H1 (cell line): Measurements from ENCODE around the gene F7. TPM values are rescaled to one million over a fixed set of nuclear protein-coding genes. Genes with fewer than 3 reads are reported as not detected.

Experiments used
- CTCF ChIA-PET: fragments of 300-600 bp; sonication (Branson Sonifier 250); formaldehyde crosslinking; loops from one replicate; lab custom pipeline; 2021; ENCODE audit not compliant: partially characterized antibody; lab: Charles Lee
- POLR2A ChIA-PET: fragments of 300-600 bp; sonication (Branson Sonifier 250); formaldehyde crosslinking; loops from one replicate; lab custom pipeline; 2021; ENCODE audit warnings: inconsistent platforms; ENCODE audit not compliant: partially characterized antibody; lab: Charles Lee
- DNase-seq, 2 experiments: peaks; one replicate each; pipeline versions ENCODE4 v3.0.0 to v3.0.0-alpha.2; 2010 to 2022; ENCODE audit warnings: low spot score in 2 of 2, low read depth in 1 of 2, mixed read lengths in 1 of 2
- FAIRE-seq: peaks from 2 replicates; lab custom pipeline; 2011; peaks lifted over from hg19 to GRCh38; lab: Jason Lieb, UNC
- H2AFZ ChIP-seq: 2 replicates; pipeline ENCODE4 v1.8.1; 2012; ENCODE audit warnings: low read length, inconsistent platforms
- H2AK5ac ChIP-seq: 2 replicates; pipeline ENCODE4 v1.6.1; 2013; ENCODE audit warnings: low read depth, low read length
- H2BK120ac ChIP-seq: replicated peaks from 2 replicates; pipeline ENCODE3; 2013; ENCODE audit warnings: low read depth, low read length, inconsistent platforms
- H2BK12ac ChIP-seq: 2 replicates; pipeline ENCODE4 v1.6.1; 2013; ENCODE audit warnings: low read depth, low read length
- H2BK15ac ChIP-seq: 2 replicates; pipeline ENCODE4 v1.6.1; 2013; ENCODE audit warnings: low read length
- H2BK20ac ChIP-seq: 2 replicates; pipeline ENCODE4 v1.6.1; 2013; ENCODE audit warnings: low read length
- H2BK5ac ChIP-seq: 2 replicates; pipeline ENCODE4 v1.6.1; 2013; ENCODE audit warnings: low read depth, low read length
- H3K14ac ChIP-seq: 2 replicates; pipeline ENCODE4 v1.6.1; 2013; ENCODE audit warnings: inconsistent platforms; ENCODE audit not compliant: insufficient read length
- H3K18ac ChIP-seq: 2 replicates; pipeline ENCODE4 v1.6.1; 2013; ENCODE audit warnings: low read length; ENCODE audit errors: extremely low read depth
- H3K23ac ChIP-seq: 2 replicates; pipeline ENCODE4 v1.6.1; 2013; ENCODE audit warnings: inconsistent platforms; ENCODE audit not compliant: insufficient read length
- H3K23me2 ChIP-seq: 2 replicates; pipeline ENCODE4 v1.6.1; 2013; ENCODE audit warnings: low read depth, low read length
- H3K27ac ChIP-seq: 2 replicates; pipeline ENCODE4 v1.6.1; 2011; ENCODE audit warnings: low read depth, low read length, inconsistent platforms
- H3K27me3 ChIP-seq, 4 experiments: replicated peaks in 1 of 4; 1 replicate in 1 of 4; 2 replicates in 3 of 4; pipeline versions ENCODE4 v1.6.1 to v1.8.1; 2011 to 2013; ENCODE audit warnings: low read length in 3 of 4, mild to moderate bottlenecking in 3 of 4, inconsistent platforms in 2 of 4, mixed read lengths in 2 of 4, moderate library complexity in 1 of 4; ENCODE audit not compliant: control insufficient read depth in 3 of 4, insufficient read depth in 3 of 4; ENCODE audit errors: extremely low read depth in 1 of 4
- H3K36me3 ChIP-seq, 4 experiments: 2 replicates each; pipeline versions ENCODE4 v1.6.1 to v1.8.1; 2011 to 2013; ENCODE audit warnings: mild to moderate bottlenecking in 4 of 4, low read length in 3 of 4, moderate library complexity in 2 of 4, control low read depth in 1 of 4, inconsistent platforms in 1 of 4; ENCODE audit not compliant: insufficient read depth in 4 of 4, control insufficient read depth in 2 of 4
- H3K4ac ChIP-seq: replicated peaks from 2 replicates; pipeline ENCODE3; 2013; ENCODE audit warnings: low read length, low read depth, mixed read lengths, inconsistent platforms; ENCODE audit not compliant: insufficient read length
- H3K4me1 ChIP-seq, 4 experiments: replicated peaks in 1 of 4; 1 replicate in 1 of 4; 2 replicates in 3 of 4; pipeline versions ENCODE4 v1.6.1 to v1.8.1; 2011 to 2013; ENCODE audit warnings: low read length in 3 of 4, inconsistent platforms in 2 of 4, mixed read lengths in 1 of 4; ENCODE audit not compliant: insufficient read depth in 4 of 4, control insufficient read depth in 3 of 4
- H3K4me2 ChIP-seq, 2 experiments: 2 replicates each; pipeline versions ENCODE4 v1.6.1 to v1.8.1; 2011 to 2013; ENCODE audit warnings: low read depth in 2 of 2, low read length in 2 of 2, control low read depth in 1 of 2, inconsistent platforms in 1 of 2, mild to moderate bottlenecking in 1 of 2; ENCODE audit not compliant: insufficient read depth in 1 of 2
- H3K4me3 ChIP-seq, 4 experiments: fragments of 200-600, 300-600 bp in 1 of 4; sonication (generic), shearing (Covaris generic), sonication (Bioruptor Twin) in 1 of 4; 2 replicates each; pipeline versions ENCODE4 v1.5.1 to v1.8.1; 2011 to 2016; ENCODE audit warnings: low read length in 4 of 4, low read depth in 3 of 4, control low read depth in 2 of 4, inconsistent platforms in 2 of 4, mild to moderate bottlenecking in 2 of 4, mixed read lengths in 1 of 4, moderate library complexity in 1 of 4; ENCODE audit not compliant: insufficient read depth in 2 of 4; ENCODE audit errors: extremely low read depth in 1 of 4
- H3K56ac ChIP-seq: replicated peaks from 2 replicates; pipeline ENCODE3; 2013; ENCODE audit warnings: low read depth, mild to moderate bottlenecking, mixed read lengths, low read length, inconsistent platforms; ENCODE audit not compliant: insufficient read length
- H3K79me1 ChIP-seq: 2 replicates; pipeline ENCODE4 v1.6.1; 2013; ENCODE audit warnings: low read depth, low read length, control low read depth
- H3K79me2 ChIP-seq, 2 experiments: 2 replicates each; pipeline versions ENCODE4 v1.6.1 to v1.8.1; 2012 to 2013; ENCODE audit warnings: low read length in 2 of 2, mild to moderate bottlenecking in 2 of 2, inconsistent platforms in 1 of 2; ENCODE audit not compliant: insufficient read depth in 2 of 2, control insufficient read depth in 1 of 2
- H3K9ac ChIP-seq, 4 experiments: replicated peaks in 1 of 4; 1 replicate in 1 of 4; 2 replicates in 3 of 4; pipeline versions ENCODE4 v1.6.1 to v1.8.1; 2011 to 2013; ENCODE audit warnings: low read depth in 3 of 4, low read length in 3 of 4, control low read depth in 2 of 4, mild to moderate bottlenecking in 2 of 4, moderate library complexity in 2 of 4, inconsistent platforms in 1 of 4; ENCODE audit errors: extremely low read depth in 1 of 4
- H3K9me3 ChIP-seq, 2 experiments: 2 replicates each; pipeline versions ENCODE4 v1.6.1 to v1.8.1; 2012 to 2013; ENCODE audit warnings: mild to moderate bottlenecking in 2 of 2, moderate library complexity in 2 of 2, control low read depth in 1 of 2, inconsistent platforms in 1 of 2, low read depth in 1 of 2, low read length in 1 of 2, mixed read lengths in 1 of 2; ENCODE audit not compliant: insufficient read depth in 2 of 2
- H4K20me1 ChIP-seq, 2 experiments: replicated peaks in 1 of 2; 2 replicates each; pipeline versions ENCODE3 to v1.8.1; 2011 to 2013; ENCODE audit warnings: inconsistent platforms in 2 of 2, low read length in 2 of 2, mild to moderate bottlenecking in 1 of 2; ENCODE audit not compliant: insufficient read depth in 2 of 2, control insufficient read depth in 1 of 2
- H4K5ac ChIP-seq: 2 replicates; pipeline ENCODE4 v1.6.1; 2013; ENCODE audit warnings: low read length, low read depth, mixed read lengths, inconsistent platforms; ENCODE audit not compliant: insufficient read length
- H4K8ac ChIP-seq: 2 replicates; pipeline ENCODE4 v1.8.0; 2013; ENCODE audit warnings: mild to moderate bottlenecking, moderate library complexity, low read length, inconsistent platforms; ENCODE audit not compliant: insufficient read depth; ENCODE audit errors: extremely low read depth
- H4K91ac ChIP-seq: replicated peaks from 2 replicates; pipeline ENCODE3; 2013; ENCODE audit warnings: low read length, mixed read lengths, inconsistent platforms; ENCODE audit not compliant: insufficient read length
- SIN3A ChIP-seq, 2 experiments: IDR thresholded peaks in 1 of 2; conservative IDR thresholded peaks in 1 of 2; 2 replicates each; pipeline ENCODE4 v1.6.1; 2011 to 2012; ENCODE audit warnings: low read length in 2 of 2, improper control_type of control experiment in 1 of 2, low read depth in 1 of 2, mild to moderate bottlenecking in 1 of 2
- WGBS, 2 experiments: shearing (Covaris generic) in 1 of 2; methylation state at CpG; one replicate each; pipeline versions ENCODE4 v1.1.6 to v1.1.7; 2013 to 2015; ENCODE audit warnings: low lambda C conversion rate in 2 of 2, mixed read lengths in 2 of 2, inconsistent platforms in 1 of 2, low coverage in 1 of 2, missing lambda C conversion rate in 1 of 2; ENCODE audit not compliant: insufficient replicate concordance in 2 of 2, insufficient coverage in 1 of 2, insufficient read length in 1 of 2; ENCODE audit errors: extremely low coverage in 1 of 2, missing lambda C conversion rate in 1 of 2; 5-methylcytosine and 5-hydroxymethylcytosine counted together
- polyA plus RNA-seq, 7 experiments: library from polyadenylated mRNA; depleted of rRNA in 3 of 7; stranded (reverse) in 5 of 7; unstranded in 2 of 7; fragments of >200 nt in 5 of 7; fragments of 200-250 nt in 2 of 7; gene quantifications; 1 replicate in 5 of 7; 2 replicates in 1 of 7; 4 replicates in 1 of 7; pipeline versions ENCODE4 v1.2.1 to v1.2.3, GENCODE V29; 2011 to 2013; ENCODE audit warnings: missing spikeins in 2 of 7, mixed read lengths in 2 of 7
- total RNA-seq: library from RNA; stranded (reverse); fragmentation: NEBNext Ultra II Directional; extraction: Animal tissue kit (Norgen Biotek cat#: 25700); gene quantifications from 2 replicates; pipeline ENCODE4 v1.2.1, GENCODE V29; 2021

The F7 gene
- total and polyA plus RNA-seq, 2 of the 8 experiments (the other 6 are each of a cell fraction or from before 2014, with no cell fraction given) = 0.43 to 0.98 TPM

DNA sequence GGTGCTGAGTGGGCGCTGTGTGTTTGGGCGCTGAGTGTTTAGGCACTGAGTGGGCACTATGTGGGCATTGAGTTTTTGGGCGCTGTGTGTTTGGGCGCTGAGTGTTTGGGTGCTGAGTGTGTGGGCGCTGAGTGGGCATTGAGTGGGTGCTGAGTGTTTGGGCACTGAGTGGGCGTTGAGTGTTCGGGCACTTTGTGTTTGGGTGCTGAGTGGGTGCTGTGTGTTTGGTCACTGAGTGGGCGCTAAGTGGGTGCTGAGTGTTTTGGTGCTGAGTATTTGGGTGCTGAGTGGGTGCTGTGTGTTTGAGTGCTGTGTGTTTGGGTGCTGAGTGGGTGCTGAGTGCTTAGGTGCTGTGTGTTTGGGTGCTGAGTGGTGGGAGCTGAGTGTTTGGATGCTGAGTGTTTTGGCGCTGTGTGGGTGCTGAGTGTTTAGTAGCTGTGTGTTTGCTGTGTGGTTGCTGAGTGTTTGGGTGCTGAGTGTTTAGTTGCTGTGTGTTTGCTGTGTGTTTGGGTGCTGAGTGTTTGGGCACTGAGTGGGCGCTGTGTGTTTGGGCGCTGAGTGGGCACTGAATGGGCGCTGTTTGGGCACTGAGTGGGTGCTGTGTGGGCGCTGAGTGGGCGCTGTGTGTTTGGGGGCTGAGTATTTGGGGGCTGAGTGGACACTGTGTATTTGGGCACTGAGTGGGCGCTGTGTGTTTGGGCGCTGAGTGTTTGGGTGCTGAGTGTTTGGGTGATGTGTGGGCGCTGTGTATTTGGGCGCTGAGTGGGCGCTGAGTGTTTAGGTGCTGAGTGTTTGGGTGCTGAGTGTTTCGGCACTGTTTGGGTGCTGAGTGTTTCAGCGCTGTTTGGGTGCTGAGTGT, 47.2 kb upstream of the F7 start:
- CTCF ChIA-PET = interaction anchor here (4.9 kb wide), 1 partner anchor 28 kb away, joined by 20 read pairs; no protein-coding TSS in a partner anchor
- Histone ChIP-seq H4K8ac (no peak overlapping the region), H3K27me3 (no peaks in the 10 kb centered on the region), H3K23me2 (peaks cover 16% of the 10 kb centered on the region; the same call in 1 of the 2 replicates), H4K5ac (no peak overlapping the region), H3K36me3 (no peaks in the 10 kb centered on the region), H3K23ac (no peak overlapping the region), H2BK15ac (no peak overlapping the region), H3K18ac (no peak overlapping the region), H4K20me1 (peaks cover 0 to 3% of the 10 kb centered on the region in 2 experiments), H2AK5ac (no peak overlapping the region), H3K4ac (no peak overlapping the region), H3K14ac (no peak overlapping the region), H3K4me2 (no peak overlapping the region), H3K4me3 (no peak overlapping the region), H3K56ac (no peak overlapping the region), H3K27ac (no peak overlapping the region), H4K91ac (no peak overlapping the region), H3K79me2 (no peaks in the 10 kb centered on the region), H3K9ac (no peak overlapping the region), H2BK120ac (no peak overlapping the region), H3K4me1 (peaks cover 0 to 6% (median 2%) of the 10 kb centered on the region in 4 experiments; a peak in 2 of 7 replicates), H2BK5ac (no peak overlapping the region), H2AFZ (no peak overlapping the region), H3K79me1 (no peaks in the 10 kb centered on the region), H3K9me3 (peaks cover 0 to 8% of the 10 kb centered on the region in 2 experiments; a peak in 1 of 4 replicates), H2BK12ac (no peak overlapping the region), H2BK20ac (no peak overlapping the region)
- DNase-seq (no peak), FAIRE-seq (no peak)
- POLR2A ChIA-PET = no interaction called here
- 88% methylated on average over 20 of the region's 21 CpGs; no CpG with 5 or more reads in 1 of the 2 experiments for WGBS, 2 experiments
- TF ChIP-seq SIN3A (conservative IDR thresholded peaks at IDR 0.05 in 1 of 2, IDR thresholded peaks at IDR 0.05 in 1 of 2; ENCODE audit: low read depth in 1 of 2, low read length in 2 of 2) = no peak
